DMS153 (cell line): Measurements from ENCODE around the gene RASSF10.

ENCODE experiments used
- DNase-seq: peaks from one replicate; lab custom pipeline; 2025; lab: John Stamatoyannopoulos, UW

RASSF10 gene

DNA sequence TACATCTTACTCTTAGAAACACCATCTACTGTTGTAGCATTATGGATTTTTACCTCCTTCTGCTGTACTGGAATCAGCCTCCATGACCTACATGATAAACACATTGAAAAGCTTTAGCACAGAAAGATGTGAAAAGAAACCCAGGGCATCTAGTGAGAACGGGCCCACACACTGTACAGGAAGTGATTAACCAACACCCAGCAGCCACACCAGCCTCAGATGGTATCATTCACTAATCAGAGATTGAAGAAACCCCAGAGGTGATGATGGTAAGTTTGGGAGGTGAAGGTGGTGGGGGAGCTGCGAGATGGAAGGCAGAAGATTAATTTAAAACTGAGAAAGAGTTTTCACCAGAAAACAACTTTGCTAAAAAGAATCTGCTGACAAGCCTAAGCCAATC, 46.1 kb downstream of the RASSF10 start:
- DNase-seq = no peak

DNA sequence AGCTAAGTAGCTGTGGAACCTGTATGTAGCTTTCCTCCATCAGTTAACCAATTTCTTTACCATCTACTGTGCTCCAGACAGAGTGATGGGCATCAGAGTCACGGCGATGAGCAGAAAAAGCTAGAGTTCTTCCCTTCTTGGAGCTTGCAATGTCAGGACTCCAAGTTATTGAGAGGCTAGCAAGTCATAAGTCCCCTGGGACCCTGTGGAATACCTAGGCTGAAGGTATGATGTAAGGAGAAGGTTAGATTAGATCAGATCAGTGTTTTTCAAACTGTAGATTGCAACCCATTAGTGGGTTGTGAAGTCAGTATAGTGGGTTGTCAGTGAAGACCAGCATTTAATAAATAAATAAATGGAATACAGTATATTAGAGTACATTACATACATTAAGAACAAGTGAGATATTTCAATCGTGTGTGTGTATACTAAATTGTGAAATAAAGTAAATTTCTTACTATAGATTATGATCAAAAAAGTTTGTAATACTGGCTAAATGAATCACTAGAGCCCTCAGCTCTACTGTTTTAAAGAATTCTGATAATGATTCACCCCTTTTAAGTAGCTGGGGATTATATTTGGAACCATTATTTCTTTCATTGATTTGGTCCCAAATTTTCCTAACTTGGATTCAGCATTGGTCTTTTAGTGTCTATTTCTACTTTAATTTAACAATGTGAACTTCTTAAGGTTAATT, 52.3 kb downstream of the RASSF10 start:
- no peak for DNase-seq
